LNCAP (cell line): ENCODE data around the gene S100A4.

Experiments
- CTCF ChIP-seq: fragments of 450-650 bp; IDR thresholded peaks from 2 replicates; pipeline ENCODE4 v1.5.1; 2017; ENCODE audit warnings: mild to moderate bottlenecking

The S100A4 gene

GRCh38 chr1:153563483-153563901 is 17.9 kb upstream of the S100A4 start:
- no peak for TF ChIP-seq CTCF

- TF ChIP-seq CTCF: no peak
These were observed 15.9 kb upstream of the S100A4 start for GRCh38 chr1:153561466-153561985.

DNA sequence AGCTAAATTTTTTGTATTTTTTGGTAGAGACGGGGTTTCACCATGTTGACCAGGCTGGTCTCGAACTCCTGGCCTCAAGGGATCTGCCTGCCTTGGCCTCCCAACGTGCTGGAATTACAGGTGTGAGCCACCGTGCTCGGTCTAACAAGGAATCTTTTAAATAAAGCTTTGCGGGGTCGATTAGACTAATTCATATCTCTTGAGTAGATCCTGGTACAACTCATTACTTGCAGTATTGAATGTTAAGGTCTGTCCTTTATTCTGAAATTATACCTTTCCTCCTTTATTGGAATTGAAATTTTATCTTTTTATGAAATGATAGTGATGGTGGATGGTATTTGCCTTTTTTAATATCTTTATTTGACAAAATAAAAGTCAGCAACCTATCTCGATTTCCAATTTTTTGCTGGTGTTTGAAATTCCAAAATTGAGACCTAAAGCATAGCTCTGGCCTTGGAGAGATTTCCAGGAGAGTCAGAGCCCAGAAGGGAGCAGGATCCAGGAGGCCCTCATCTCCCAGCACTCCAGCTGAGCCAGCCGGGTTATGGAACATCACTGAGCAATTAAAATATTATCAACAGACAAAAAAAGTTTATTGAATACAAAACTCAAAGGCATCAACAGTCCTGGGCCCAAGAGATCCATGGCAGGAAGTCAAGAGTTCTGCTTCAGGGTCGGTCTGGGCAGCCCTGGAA is 15.3 kb upstream of the S100A4 start:
- TF ChIP-seq CTCF: no peak

DNA sequence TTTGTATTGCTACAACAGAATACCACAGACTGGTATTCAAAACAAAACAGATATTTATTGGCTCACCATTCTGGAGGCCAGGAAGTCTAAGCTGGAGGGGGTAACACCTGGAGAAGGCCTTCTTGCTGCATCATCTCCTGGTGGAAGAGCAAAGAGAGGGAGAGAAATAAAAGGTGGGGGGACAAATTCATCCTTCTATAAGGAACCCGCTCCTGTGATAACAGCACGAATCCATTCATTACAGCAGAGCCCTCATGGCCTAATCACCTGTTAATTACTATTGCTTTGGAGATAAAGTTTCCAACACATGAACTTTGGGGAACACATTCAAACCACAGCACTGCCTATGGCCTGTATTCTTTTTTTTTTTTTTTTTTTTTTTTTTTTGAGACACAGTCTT is 14.6 kb upstream of the S100A4 start:
- TF ChIP-seq CTCF: no peak

GRCh38 chr1:153557877-153558276 is 12.3 kb upstream of the S100A4 start:
- TF ChIP-seq CTCF: no peak

DNA sequence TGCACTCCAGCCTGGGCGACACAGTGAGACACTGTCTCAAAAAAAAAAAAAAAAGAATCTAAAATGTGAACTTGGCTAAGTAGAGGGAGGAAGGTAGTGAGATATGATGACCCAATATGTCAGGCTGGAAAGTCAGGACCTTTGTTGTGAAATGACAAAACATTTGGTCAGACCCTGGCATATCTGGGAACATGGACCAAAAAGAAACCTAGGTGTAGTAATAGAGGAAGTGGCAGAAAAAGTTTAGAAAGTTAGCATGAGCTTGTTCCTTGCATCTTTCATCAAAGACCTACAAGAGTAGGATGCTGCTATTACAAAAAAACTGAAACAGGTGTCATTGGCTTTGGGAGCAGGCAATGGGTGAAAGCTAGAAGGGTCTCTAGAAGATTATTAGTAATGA is 10.7 kb upstream of the S100A4 start:
- no peak for TF ChIP-seq CTCF

DNA sequence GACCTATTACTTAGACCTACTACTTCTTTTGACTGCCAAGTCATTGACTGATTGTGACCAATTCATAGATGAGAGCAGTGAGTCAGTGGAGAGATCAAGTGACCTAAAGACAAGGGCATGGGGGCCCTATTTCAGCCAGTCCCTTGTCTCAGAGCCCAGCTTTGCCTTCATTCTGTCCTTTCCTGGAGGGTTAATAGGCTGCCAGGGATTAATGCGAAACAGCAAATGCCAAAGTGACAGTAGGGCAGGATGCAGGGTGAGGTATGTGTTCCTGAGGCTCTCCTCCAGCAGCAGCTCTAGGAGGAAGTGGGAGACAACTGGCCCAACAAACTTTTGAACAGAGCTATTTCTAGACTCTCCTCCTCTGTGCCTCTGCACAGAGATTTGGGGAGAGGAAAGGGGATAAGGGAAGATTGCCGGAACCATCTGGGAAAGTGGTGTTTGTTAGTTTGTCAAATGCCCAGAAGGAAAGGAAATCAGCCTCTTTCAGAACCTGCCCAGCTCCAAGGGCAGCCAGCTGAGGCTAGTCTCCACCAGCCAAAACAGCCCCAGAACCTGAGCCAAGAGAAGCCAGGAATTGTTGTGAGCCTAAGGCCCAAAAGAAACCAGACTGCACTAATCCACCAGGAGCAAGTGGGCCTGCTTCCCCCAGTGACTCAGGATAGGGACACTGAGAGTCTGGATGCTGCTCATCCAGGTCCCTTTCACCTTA is 8.4 kb upstream of the S100A4 start:
- TF ChIP-seq CTCF: no peak
